Epithelial cell of proximal tubule (primary cell): ENCODE results near the gene MFSD12. TPM values are rescaled to one million over a fixed set of nuclear protein-coding genes. Genes with fewer than 3 reads are reported as not detected.
A peak's percentile ranks its signal among the peaks of the same experiment; 100 is the strongest.

Experiments used
- DNase-seq: peaks from one replicate; pipeline ENCODE4 v3.0.0-alpha.2; 2011; ENCODE audit warnings: low read depth
- H3K4me3 ChIP-seq: 2 replicates; pipeline ENCODE4 v1.5.1; 2011; ENCODE audit warnings: low read depth, mild to moderate bottlenecking, low read length
- CTCF ChIP-seq: conservative IDR thresholded peaks from 2 replicates; pipeline ENCODE4 v1.5.1; 2012; ENCODE audit warnings: low read depth, mild to moderate bottlenecking, low read length
- total RNA-seq: library from RNA; depleted of rRNA; stranded (reverse); fragments of >200 nt; gene quantifications from 2 replicates; pipeline ENCODE4 v1.2.3, GENCODE V29; 2015

The MFSD12 gene
- total RNA-seq, 1 donor from 2014 or later = 260 TPM

- no peak for DNase-seq
- H3K4me3 ChIP-seq = no peak overlapping the region
- TF ChIP-seq CTCF = peak; percentile 64
Measured at GRCh38 chr19:3547301-3547731, 10.1 kb downstream of the MFSD12 start.

GRCh38 chr19:3546119-3546518 lies 11.3 kb downstream of the MFSD12 start:
- no peak for DNase-seq
- TF ChIP-seq CTCF = no peak
- no peak overlapping the region for H3K4me3 ChIP-seq

- TF ChIP-seq CTCF = no peak
- no peak for DNase-seq
- no peak overlapping the region for H3K4me3 ChIP-seq
Measured at GRCh38 chr19:3545669-3546034, 11.7 kb downstream of the MFSD12 start.

- TF ChIP-seq CTCF = peak; percentile 84
- DNase-seq = no peak
- no peak overlapping the region for H3K4me3 ChIP-seq
Measured at GRCh38 chr19:3544742-3545668, 12.4 kb downstream of the MFSD12 start.

- no peak overlapping the region for H3K4me3 ChIP-seq
Measured at GRCh38 chr19:3544058-3544376, 13.4 kb downstream of the MFSD12 start.

GRCh38 chr19:3543150-3544057 lies 14.0 kb downstream of the MFSD12 start:
- H3K4me3 ChIP-seq = no peak overlapping the region
- no peak for DNase-seq
- TF ChIP-seq CTCF = no peak

More at GRCh38 chr19:3544058-3544376, 13.4 kb downstream of the MFSD12 start:
- DNase-seq = no peak
- TF ChIP-seq CTCF = no peak
